GM10266 (cell line): ENCODE results near the gene CCDC146.

Source experiments
- DNase-seq: peaks from one replicate; pipeline ENCODE4 v3.0.0; 2012; ENCODE audit errors: extremely low spot score
- CTCF ChIP-seq: IDR thresholded peaks from 2 replicates; pipeline ENCODE4 v1.5.1; 2012; ENCODE audit warnings: mild to moderate bottlenecking, low read depth; ENCODE audit not compliant: control insufficient read depth, insufficient read depth; ENCODE audit errors: missing control alignments

Gene CCDC146

GRCh38 chr7:77232467-77232866 lies 110.1 kb downstream of the CCDC146 start:
- TF ChIP-seq CTCF = no peak
- no peak for DNase-seq

DNA sequence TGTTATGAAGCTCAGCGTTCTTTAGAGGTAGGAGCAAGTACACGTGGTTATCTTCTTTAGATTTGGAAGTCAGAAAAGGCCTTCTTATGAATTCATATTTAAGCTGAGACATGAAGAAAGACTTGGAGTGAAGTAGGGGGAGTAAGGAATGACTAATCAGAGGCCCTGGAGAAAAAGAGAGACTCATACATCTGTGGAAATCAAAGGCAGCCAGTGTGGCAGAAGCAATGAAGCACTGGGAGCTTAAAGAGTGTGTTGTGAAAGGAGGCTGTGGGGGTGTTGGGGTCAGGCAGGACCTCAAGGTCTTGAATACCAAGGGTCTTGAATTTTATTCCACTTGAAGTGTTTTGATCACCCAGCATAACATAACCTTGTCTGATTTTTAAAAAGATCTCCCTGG lies 112.9 kb downstream of the CCDC146 start:
- DNase-seq = no peak
- no peak for TF ChIP-seq CTCF

DNA sequence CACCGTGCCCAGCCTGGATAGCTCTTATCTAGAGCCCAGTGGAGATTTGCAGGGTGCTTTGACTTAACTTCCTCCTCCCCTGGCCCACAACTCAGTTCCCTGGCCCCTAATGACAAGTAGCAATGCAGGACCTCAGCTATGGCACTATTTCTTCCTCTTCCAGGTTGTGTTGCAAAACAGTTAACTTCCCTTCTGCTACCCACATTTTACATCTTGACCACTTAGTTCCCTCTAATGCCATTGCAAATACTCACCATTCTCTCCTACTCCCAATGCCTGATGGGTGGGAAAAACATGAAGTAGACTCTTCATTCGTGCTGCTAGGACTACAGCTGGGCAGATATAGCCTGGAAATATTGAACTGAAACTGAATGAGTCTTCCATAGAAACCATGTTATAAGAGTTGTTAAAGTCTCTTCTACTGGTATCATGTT lies 116.3 kb downstream of the CCDC146 start:
- no peak for TF ChIP-seq CTCF
- DNase-seq = no peak

DNA sequence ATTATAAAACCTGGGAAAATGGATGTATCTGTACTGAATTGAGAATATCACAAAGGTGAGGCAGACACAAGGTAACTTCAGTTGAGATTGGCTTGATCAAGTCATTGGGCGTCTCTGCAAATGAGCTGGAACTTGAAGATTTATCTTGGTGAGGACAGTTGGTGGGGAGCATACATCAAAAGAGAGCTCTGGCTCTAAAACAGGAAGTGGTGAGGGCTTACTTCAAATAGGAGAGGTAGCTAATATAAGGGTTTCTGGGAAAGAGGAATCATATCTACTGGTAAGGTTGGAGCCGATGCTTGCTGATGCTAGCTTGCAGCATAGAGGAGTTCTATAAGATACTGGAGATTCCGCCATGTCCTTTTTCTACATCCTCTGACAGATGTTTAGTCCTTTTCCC lies 117.1 kb downstream of the CCDC146 start:
- no peak for DNase-seq
- TF ChIP-seq CTCF = no peak

DNA sequence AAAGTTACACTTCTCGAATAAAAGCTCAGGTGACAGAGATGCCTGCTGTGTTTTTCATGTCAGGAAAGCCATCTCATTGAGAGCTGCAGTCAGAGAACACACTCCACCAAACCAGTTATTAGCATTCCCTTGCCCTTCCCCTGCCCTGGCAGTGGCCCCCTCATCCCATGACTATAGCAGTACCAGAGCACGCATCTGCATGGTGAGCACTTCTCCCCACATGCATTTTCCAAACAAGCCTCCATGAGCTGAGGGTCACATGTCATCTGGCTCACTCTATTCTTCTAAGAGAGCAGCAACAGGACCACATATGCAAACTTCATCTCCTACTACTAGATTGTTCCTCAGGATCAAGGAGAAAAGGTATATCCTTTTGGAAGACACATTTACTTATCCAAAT lies 119.7 kb downstream of the CCDC146 start:
- no peak for TF ChIP-seq CTCF
- DNase-seq = no peak

GRCh38 chr7:77242554-77242953 lies 120.1 kb downstream of the CCDC146 start:
- DNase-seq = no peak
- no peak for TF ChIP-seq CTCF

DNA sequence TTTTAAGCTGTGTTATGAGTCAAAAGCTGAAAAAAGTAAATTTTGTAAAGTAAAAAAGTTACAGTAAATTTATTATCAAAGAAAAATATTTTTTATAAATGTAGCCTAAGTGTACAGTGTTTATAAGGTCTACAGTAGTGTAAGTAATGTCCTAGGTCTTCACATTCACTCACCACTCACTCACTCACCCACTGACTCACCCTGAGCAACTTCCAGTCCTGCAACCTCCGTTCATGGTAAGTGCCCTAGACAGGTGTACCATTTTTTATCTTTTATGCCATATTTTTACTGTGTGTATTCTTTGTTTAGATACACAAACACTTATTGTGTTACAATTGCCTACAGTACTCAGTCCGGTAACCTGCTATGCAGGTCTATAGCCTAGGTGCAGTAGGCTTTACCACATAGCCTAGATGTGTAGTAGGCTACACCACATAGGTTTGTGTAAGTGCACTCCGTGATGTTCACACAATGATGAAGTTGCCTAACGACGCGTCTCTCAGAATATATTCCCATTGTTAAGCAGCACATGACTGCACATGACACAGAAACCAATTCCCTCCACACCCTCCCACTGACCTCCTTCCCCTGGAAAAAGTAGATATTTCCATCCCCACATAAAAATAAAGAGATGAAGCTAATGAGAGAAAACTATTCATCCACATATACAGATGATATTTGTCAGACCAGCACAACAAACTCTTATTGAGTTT lies 122.0 kb downstream of the CCDC146 start:
- no peak for TF ChIP-seq CTCF
- no peak for DNase-seq
